ENCODE data around the gene PRPF19. TPM values are rescaled to one million over a fixed set of nuclear protein-coding genes. Genes with fewer than 3 reads are reported as not detected.

Gene PRPF19
- total RNA-seq, 4 donors from 2014 or later = 50.3 to 93.9 (median 58.0) TPM

GRCh38 chr11:60938500-60938899 lies 32.1 kb upstream of the PRPF19 start:
- ATAC-seq (ENCODE audit: low FRiP score) = no peak
- DNase-seq (ENCODE audit: low spot score) = no peak
- no peak for TF ChIP-seq CTCF (IDR thresholded peaks at IDR 0.05)

GRCh38 chr11:60937811-60938210 lies 31.4 kb upstream of the PRPF19 start:
- no peak for DNase-seq (ENCODE audit: low spot score)
- no peak for ATAC-seq (ENCODE audit: low FRiP score)
- no peak for TF ChIP-seq CTCF (IDR thresholded peaks at IDR 0.05)

GRCh38 chr11:60937144-60937527 lies 30.8 kb upstream of the PRPF19 start:
- no peak for DNase-seq (ENCODE audit: low spot score)
- no peak for ATAC-seq (ENCODE audit: low FRiP score)
- TF ChIP-seq CTCF (IDR thresholded peaks at IDR 0.05) = no peak

DNA sequence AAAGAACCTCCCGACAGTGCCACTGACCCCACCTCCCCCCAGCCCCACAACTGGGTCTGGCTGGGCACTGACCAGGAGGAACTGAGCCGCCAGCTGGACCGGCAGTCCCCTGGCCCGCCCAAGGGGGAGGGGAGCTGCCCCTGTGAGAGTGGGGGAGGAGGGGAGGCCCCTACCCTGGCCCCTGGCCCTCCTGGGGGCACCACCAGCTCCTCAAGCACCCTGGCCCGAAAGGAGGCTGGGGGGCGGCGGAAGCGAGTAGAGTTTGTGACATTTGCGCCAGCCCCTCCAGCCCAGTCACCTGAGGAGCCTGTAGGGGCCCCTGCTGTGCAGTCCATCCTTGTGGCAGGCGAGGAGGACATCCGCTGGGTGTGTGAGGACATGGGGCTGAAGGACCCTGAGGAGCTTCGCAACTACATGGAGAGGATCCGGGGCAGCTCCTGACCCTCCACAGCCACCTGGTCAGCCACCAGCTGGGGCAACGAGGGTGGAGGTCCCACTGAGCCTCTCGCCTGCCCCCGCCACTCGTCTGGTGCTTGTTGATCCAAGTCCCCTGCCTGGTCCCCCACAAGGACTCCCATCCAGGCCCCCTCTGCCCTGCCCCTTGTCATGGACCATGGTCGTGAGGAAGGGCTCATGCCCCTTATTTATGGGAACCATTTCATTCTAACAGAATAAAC lies 30.2 kb upstream of the PRPF19 start:
- no peak for TF ChIP-seq CTCF (IDR thresholded peaks at IDR 0.05)
- no peak for DNase-seq (ENCODE audit: low spot score)
- ATAC-seq (ENCODE audit: low FRiP score) = no peak

- DNase-seq (ENCODE audit: low spot score) (no peak), ATAC-seq (ENCODE audit: low FRiP score) (no peak)
- TF ChIP-seq CTCF (IDR thresholded peaks at IDR 0.05) = no peak
Observed at GRCh38 chr11:60935676-60936442, 29.5 kb upstream of the PRPF19 start.

DNA sequence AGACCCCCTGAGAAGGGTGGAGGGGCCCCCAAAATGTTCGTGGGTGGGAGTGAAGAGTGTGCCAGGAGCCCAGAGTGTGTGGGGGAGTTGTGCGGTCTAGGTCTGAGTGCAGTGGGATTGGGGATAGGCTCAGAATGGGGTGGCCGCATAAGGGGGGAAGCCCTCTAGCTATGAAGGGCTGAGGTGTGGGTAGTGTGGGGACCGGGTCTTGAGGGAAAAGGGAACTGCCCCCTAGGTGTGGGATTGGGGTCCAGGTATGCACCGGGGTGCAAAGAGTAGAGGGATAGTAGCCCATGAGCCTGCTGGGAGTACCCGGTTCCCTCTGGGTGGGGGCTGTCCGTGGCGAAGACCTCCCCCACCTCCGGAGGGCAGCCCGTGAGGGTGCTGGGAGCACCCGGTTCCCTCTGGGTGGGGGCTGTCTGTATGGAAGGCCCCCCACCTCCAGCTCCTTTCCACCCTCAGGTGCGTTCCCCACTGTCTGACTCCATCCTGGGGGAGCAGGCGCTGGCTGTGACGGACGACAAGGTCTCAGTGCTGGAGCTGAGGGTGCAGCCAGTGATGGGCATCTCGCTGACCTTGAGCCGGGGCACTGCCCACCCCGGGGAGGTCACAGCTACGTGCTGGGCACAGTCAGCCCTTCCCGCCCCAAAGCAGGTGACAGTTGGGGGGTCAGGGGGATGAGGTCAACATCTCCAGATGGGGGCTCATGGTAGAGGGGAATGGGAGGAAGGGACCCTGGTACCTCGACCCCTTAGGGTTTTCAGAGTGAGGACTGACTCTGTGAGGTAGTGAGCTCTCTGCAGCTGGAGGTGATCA lies 28.6 kb upstream of the PRPF19 start:
- TF ChIP-seq CTCF (IDR thresholded peaks at IDR 0.05) = no peak
- DNase-seq (ENCODE audit: low spot score) (no peak), ATAC-seq (ENCODE audit: low FRiP score) (no peak)
